GDM1 (cell line): ENCODE data around the gene NAPSA.
"Not testable (repeated sequence)": the region's sequence is repeated elsewhere in the genome, so short reads cannot be mapped to it uniquely, and the experiment has no call there.

ENCODE experiments used
- DNase-seq: peaks from one replicate; lab custom pipeline; 2025; lab: John Stamatoyannopoulos, UW

Gene NAPSA

GRCh38 chr19:50365434-50366306 is at the start of gene NAPSA:
TSS of gene NAPSA (minus strand) at chr19:50365639. CDS start at chr19:50365621, 18 bp downstream.
- no peak for DNase-seq

GRCh38 chr19:50413531-50413930 is 48.1 kb upstream of the NAPSA start:
- no peak for DNase-seq

GRCh38 chr19:50413096-50413495 is 47.7 kb upstream of the NAPSA start:
- DNase-seq = no peak

- no peak for DNase-seq
Measured at GRCh38 chr19:50412419-50412818, 47.0 kb upstream of the NAPSA start.

GRCh38 chr19:50410109-50410508 is 44.7 kb upstream of the NAPSA start:
- no peak for DNase-seq

- no peak for DNase-seq
Measured at GRCh38 chr19:50409347-50409746, 43.9 kb upstream of the NAPSA start.

- DNase-seq = no peak
Measured at GRCh38 chr19:50406829-50407228, 41.4 kb upstream of the NAPSA start.

GRCh38 chr19:50406156-50406820 is 40.8 kb upstream of the NAPSA start:
- DNase-seq = no peak

GRCh38 chr19:50402544-50403301 is 37.3 kb upstream of the NAPSA start:
- DNase-seq = no peak

- DNase-seq = no peak
Measured at GRCh38 chr19:50401605-50402450, 36.4 kb upstream of the NAPSA start.

- DNase-seq = no peak
Measured at GRCh38 chr19:50399368-50399745, 33.9 kb upstream of the NAPSA start.

GRCh38 chr19:50398675-50399367 is 33.4 kb upstream of the NAPSA start:
- DNase-seq = no peak

- DNase-seq = no peak
Measured at GRCh38 chr19:50394017-50394416, 28.6 kb upstream of the NAPSA start.

GRCh38 chr19:50393589-50393988 is 28.1 kb upstream of the NAPSA start:
- no peak for DNase-seq

GRCh38 chr19:50392759-50393158 is 27.3 kb upstream of the NAPSA start:
- no peak for DNase-seq

GRCh38 chr19:50390952-50391351 is 25.5 kb upstream of the NAPSA start:
- DNase-seq = not testable (repeated sequence)

- not testable (repeated sequence) for DNase-seq
Measured at GRCh38 chr19:50390295-50390694, 24.9 kb upstream of the NAPSA start.

GRCh38 chr19:50387868-50388245 is 22.4 kb upstream of the NAPSA start:
- DNase-seq = no peak

- no peak for DNase-seq
Measured at GRCh38 chr19:50387176-50387867, 21.9 kb upstream of the NAPSA start.
